Neutrophil (primary cell): ENCODE measurements around the gene PRPSAP1.

Source experiments
- H3K27ac ChIP-seq: fragments of 200-600 bp; sonication (generic); 2 replicates; pipeline ENCODE4 v1.5.1; 2016; ENCODE audit warnings: mild to moderate bottlenecking, moderate library complexity
- H3K27me3 ChIP-seq: fragments of 200-600 bp; sonication (generic); 2 replicates; pipeline ENCODE4 v1.6.0; 2016; ENCODE audit warnings: mild to moderate bottlenecking
- H3K36me3 ChIP-seq: fragments of 200-600 bp; sonication (generic); 2 replicates; pipeline ENCODE4 v1.5.1; 2017
- H3K4me1 ChIP-seq, 2 experiments: fragments of 200-600 bp in 1 of 2; sonication (generic) in 1 of 2; 1 replicate in 1 of 2; 2 replicates in 1 of 2; pipeline versions ENCODE4 v1.5.1 to v1.6.1; 2013 to 2016; ENCODE audit warnings: low read depth in 1 of 2, low read length in 1 of 2, mild to moderate bottlenecking in 1 of 2, moderate library complexity in 1 of 2; ENCODE audit not compliant: control insufficient read depth in 1 of 2, insufficient read depth in 1 of 2
- H3K4me3 ChIP-seq, 2 experiments: fragments of 200-600 bp in 1 of 2; sonication (generic) in 1 of 2; 1 replicate in 1 of 2; 2 replicates in 1 of 2; pipeline ENCODE4 v1.5.1; 2013 to 2016; ENCODE audit warnings: low read depth in 1 of 2, low read length in 1 of 2, mild to moderate bottlenecking in 1 of 2, moderate library complexity in 1 of 2
- H3K9me3 ChIP-seq: fragments of 200-600 bp; sonication (generic); 2 replicates; pipeline ENCODE4 v1.5.1; 2016
- TF ChIP-seq, protein P1 (sequence below): fragments of 200-600 bp; sonication (generic); IDR thresholded peaks from 2 replicates; pipeline ENCODE4 v1.5.1; 2016; ENCODE audit warnings: antibody characterized with exemption

PRPSAP1 gene

DNA sequence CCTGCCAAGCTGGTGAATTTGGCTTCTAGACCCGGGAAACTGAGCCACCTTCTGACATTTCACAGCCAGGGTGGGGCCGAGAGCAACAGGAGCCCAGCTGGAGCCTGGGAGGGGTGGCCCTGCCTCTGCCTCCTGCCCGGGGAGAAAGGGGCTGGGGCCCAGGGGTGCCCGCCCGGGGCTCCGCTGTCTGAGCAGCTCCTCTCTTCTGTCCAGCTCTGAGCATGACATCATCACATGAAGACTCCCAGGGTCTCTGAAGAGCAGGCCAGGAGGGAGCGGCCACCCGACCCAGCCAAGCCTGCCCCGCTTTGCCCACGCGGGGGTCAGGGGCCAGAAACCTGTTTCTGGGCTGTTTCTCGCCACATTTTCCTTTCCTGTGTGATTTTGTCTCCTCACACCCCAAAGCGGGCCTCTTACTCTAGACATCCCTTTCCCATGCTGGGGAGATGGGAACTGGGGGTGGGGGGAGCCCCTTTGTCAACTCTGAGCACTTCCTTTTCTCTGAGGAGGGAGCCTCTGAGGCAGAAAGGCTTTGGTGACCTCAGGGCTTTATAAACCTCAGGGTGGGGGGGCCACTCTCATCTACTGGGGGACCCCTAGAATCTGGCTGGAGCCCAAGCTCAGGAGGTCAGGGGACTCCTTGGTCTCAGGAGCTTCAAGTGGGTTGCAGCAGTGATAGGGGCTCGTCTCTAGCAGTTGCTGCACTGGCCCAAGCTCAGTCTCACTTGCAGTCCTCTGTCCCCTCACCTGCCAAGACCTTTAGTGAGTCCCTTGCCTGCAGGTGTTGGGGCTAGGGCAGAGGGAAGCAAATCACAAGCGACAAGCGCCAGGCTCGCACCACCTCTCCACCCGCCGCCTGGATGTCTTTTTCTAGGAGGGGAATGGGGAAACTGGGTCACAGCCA, 80.9 kb downstream of the PRPSAP1 start:
- H3K4me3 ChIP-seq: peak overlapping the region; percentile 57 to 63
- H3K27ac ChIP-seq: peak overlapping the region; percentile 96

DNA sequence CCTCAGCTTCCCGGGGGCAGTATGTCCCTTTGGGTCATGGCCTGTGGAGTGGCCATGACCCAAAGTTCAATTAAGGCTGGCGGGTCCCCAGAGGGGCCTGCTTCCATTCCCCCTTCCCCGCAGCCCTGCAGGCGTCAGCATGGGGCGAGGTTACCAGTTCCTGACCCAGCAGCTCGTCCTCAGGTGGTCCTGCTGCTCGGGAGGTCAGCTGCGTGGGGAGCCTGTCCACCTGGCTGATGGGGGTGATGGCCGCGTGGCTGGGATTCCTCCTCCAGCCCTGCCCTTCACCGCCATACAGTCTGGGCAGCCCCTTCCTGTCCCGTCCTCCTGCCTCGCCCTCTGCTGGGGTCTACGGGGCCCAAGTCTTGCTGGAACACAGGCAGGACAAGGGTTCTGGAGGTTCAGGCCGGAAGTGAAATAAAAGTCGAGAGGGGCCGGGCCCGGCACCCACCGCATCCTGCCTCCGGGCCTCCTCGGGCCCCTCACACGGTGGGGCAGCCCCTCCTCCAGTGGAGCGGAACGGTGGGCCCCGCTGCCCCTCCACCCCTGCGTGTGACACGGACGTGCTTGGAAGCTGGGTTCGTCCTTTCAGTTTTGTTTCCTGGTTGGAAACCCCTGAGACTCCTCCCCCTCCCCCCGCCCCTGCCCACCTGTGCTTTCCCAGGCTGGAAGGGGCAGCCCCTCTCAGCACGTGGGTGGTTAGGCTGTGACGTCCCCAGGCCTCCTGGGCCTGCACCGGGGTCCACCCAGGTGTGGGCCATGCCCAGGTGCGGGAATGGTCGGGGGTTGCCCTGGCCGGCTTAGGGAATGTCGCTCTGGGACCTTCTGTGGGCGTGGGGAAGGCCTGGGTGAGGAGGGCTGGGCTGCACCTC, 81.8 kb downstream of the PRPSAP1 start:
- no peaks in the 10 kb centered on the region for H3K9me3 ChIP-seq
- no peaks in the 10 kb centered on the region for H3K27me3 ChIP-seq
- peak overlapping the region; percentile 96 for H3K27ac ChIP-seq
- peaks cover 36% of the 10 kb centered on the region for H3K36me3 ChIP-seq
- TF ChIP-seq, protein P1, sequence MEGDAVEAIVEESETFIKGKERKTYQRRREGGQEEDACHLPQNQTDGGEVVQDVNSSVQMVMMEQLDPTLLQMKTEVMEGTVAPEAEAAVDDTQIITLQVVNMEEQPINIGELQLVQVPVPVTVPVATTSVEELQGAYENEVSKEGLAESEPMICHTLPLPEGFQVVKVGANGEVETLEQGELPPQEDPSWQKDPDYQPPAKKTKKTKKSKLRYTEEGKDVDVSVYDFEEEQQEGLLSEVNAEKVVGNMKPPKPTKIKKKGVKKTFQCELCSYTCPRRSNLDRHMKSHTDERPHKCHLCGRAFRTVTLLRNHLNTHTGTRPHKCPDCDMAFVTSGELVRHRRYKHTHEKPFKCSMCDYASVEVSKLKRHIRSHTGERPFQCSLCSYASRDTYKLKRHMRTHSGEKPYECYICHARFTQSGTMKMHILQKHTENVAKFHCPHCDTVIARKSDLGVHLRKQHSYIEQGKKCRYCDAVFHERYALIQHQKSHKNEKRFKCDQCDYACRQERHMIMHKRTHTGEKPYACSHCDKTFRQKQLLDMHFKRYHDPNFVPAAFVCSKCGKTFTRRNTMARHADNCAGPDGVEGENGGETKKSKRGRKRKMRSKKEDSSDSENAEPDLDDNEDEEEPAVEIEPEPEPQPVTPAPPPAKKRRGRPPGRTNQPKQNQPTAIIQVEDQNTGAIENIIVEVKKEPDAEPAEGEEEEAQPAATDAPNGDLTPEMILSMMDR: no peak
- peak overlapping the region; percentile 57 to 63 for H3K4me3 ChIP-seq
- H3K4me1 ChIP-seq: peaks cover 71 to 76% of the 10 kb centered on the region in 2 experiments

More for the DNA sequence above, 80.9 kb downstream of the PRPSAP1 start:
- peaks cover 62 to 67% of the 10 kb centered on the region in 2 experiments for H3K4me1 ChIP-seq
- no peaks in the 10 kb centered on the region for H3K9me3 ChIP-seq
- no peaks in the 10 kb centered on the region for H3K27me3 ChIP-seq
- TF ChIP-seq, protein P1: no peak
- H3K36me3 ChIP-seq: peaks cover 33% of the 10 kb centered on the region

DNA sequence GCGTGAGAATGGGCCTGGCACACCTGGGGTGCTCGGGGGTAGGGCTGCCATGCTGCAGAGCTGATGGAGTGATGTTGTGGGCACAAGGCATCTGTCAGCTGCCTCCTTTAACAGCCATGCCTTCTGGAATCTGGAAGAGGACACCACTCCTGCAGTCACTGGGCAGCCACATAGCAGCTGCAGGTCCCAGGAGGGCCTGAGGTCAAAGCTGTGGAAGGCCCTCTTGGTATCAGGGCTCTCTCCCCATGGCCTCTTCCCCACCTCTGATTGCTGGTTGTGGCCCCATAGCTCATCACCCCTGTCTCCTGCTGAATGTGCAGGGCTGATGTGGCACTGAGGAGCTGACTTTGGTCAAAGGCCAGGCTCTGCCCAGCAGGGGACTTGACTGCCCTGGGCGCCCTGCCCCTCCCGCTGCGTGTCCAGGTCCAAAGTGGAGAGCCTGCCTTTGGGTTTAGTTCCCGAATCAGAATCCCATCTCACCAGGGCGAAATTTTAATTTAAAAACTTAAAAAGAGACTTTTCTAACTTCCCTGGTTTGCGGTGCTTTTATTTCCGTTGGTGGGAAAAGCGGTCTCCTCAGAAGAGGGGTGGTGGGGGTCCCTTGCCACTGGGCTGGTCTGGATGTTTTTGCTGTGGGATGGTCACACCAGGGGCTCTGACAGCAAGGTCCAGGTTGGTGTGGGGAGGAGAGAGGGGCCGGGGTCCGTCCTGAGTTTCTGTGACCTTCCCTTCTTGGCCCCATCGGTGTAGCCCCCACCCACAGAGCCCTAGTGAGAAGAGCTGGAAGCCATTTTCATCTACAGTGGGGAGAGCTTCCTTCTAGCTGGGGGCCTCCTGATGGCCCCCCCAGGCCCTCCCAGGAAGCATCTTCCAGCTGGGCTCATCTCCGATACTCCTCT, 82.7 kb downstream of the PRPSAP1 start:
- H3K4me1 ChIP-seq: peaks cover 78 to 79% of the 10 kb centered on the region in 2 experiments
- H3K27ac ChIP-seq: peak overlapping the region; percentile 96

DNA sequence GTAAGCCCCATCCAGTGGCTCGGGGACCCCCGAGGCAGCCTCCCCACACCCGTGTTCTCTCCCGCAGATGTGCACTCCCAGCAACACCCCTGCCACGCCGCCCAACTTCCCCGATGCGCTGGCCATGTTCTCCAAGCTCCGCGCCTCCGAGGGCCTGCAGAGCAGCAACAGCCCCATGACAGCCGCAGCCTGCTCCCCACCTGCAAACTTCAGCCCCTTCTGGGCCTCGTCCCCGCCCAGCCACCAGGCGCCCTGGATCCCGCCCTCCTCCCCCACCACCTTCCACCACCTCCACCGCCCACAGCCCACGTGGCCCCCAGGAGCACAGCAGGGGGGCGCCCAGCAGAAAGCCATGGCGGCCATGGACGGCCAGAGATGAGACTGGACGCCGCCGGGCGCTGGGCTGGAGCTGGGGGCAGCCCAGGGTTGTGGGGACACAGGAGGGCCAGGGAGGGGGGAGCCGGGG, 83.6 kb downstream of the PRPSAP1 start:
- Histone ChIP-seq H3K27me3 (no peaks in the 10 kb centered on the region), H3K4me1 (peaks cover 78 to 79% of the 10 kb centered on the region in 2 experiments), H3K27ac (peak overlapping the region; percentile 96), H3K9me3 (no peaks in the 10 kb centered on the region), H3K4me3 (no peak overlapping the region), H3K36me3 (peaks cover 36% of the 10 kb centered on the region)
- TF ChIP-seq, protein P1: no peak

More for the DNA sequence above, 82.7 kb downstream of the PRPSAP1 start:
- H3K9me3 ChIP-seq: no peaks in the 10 kb centered on the region
- H3K27me3 ChIP-seq: no peaks in the 10 kb centered on the region
- peaks cover 36% of the 10 kb centered on the region for H3K36me3 ChIP-seq
- TF ChIP-seq, protein P1: no peak
- peak overlapping the region; percentile 57 to 63 for H3K4me3 ChIP-seq
